OCI-LY7 (cell line): ENCODE data around the gene CD28.

Experiments used
- EZH2phosphoT487 ChIP-seq: fragments of 200-600 bp; sonication (generic); IDR thresholded peaks from 2 replicates; pipeline ENCODE4 v1.6.1; 2018; ENCODE audit warnings: low read depth, borderline replicate concordance, mild to moderate bottlenecking, mixed run types, antibody characterized with exemption, low read length, moderate library complexity, mixed read lengths
- TF ChIP-seq, protein P1 (sequence below): fragments of 200-600 bp; sonication (generic); conservative IDR thresholded peaks from 2 replicates; pipeline ENCODE4 v1.5.1; 2014; ENCODE audit warnings: mild to moderate bottlenecking, antibody characterized with exemption, low read length, moderate library complexity, mixed read lengths

DNA sequence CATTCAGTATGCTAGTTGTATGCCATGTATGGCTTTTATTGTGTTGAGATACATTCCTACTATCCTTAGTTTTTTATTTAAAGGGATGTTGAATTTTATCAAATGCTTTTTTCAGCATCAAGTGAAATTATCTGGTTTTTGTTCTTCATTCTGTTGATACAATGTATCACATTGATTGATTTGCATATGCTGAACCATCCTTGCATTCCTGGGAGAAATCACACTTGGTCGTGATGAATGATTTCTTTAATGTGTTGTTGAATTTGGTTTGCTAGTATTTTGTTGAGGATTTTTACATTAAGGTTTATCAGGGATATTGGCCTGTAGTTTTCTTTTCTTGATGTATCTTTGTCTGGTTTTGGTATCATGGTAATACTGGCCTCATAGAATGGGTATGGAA, 49.7 kb downstream of the CD28 start:
- TF ChIP-seq, protein P1, sequence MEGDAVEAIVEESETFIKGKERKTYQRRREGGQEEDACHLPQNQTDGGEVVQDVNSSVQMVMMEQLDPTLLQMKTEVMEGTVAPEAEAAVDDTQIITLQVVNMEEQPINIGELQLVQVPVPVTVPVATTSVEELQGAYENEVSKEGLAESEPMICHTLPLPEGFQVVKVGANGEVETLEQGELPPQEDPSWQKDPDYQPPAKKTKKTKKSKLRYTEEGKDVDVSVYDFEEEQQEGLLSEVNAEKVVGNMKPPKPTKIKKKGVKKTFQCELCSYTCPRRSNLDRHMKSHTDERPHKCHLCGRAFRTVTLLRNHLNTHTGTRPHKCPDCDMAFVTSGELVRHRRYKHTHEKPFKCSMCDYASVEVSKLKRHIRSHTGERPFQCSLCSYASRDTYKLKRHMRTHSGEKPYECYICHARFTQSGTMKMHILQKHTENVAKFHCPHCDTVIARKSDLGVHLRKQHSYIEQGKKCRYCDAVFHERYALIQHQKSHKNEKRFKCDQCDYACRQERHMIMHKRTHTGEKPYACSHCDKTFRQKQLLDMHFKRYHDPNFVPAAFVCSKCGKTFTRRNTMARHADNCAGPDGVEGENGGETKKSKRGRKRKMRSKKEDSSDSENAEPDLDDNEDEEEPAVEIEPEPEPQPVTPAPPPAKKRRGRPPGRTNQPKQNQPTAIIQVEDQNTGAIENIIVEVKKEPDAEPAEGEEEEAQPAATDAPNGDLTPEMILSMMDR = no peak
- no peak for TF ChIP-seq EZH2phosphoT487
